ENCODE measurements around the gene EYS.

Gene EYS

DNA sequence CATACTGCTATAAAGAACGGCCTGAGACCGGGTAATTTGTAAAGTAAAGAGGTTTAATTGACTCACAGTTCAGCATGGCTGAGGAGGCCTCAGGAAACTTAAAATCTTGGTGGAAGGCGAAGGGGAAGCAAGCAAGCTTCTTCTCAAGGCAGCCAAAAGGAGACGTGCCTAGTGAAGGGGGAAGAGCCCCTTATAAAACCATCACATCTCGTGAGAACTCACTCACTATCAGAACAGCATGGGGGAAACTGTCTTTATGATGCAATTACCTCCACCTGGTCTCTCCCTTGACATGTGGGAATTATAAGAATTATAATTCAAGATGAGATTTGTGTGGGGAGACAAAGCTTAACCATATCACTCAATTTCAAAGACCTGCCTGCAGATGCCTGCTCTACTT lies 447.0 kb downstream of the EYS start:
- TF ChIP-seq, protein P1, sequence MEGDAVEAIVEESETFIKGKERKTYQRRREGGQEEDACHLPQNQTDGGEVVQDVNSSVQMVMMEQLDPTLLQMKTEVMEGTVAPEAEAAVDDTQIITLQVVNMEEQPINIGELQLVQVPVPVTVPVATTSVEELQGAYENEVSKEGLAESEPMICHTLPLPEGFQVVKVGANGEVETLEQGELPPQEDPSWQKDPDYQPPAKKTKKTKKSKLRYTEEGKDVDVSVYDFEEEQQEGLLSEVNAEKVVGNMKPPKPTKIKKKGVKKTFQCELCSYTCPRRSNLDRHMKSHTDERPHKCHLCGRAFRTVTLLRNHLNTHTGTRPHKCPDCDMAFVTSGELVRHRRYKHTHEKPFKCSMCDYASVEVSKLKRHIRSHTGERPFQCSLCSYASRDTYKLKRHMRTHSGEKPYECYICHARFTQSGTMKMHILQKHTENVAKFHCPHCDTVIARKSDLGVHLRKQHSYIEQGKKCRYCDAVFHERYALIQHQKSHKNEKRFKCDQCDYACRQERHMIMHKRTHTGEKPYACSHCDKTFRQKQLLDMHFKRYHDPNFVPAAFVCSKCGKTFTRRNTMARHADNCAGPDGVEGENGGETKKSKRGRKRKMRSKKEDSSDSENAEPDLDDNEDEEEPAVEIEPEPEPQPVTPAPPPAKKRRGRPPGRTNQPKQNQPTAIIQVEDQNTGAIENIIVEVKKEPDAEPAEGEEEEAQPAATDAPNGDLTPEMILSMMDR (IDR thresholded peaks at IDR 0.05; ENCODE audit: control insufficient read depth, extremely low read depth, insufficient read depth) = no peak
- DNase-seq (ENCODE audit: low read depth) = no peak
- H3K4me3 ChIP-seq (ENCODE audit: low read depth, low read length) = no peak overlapping the region

- no peak overlapping the region for H3K4me3 ChIP-seq (ENCODE audit: low read depth, low read length)
- TF ChIP-seq, protein P1 (IDR thresholded peaks at IDR 0.05; ENCODE audit: control insufficient read depth, extremely low read depth, insufficient read depth) = no peak
- DNase-seq (ENCODE audit: low read depth) = no peak
These were observed 448.0 kb downstream of the EYS start for GRCh38 chr6:65259059-65259458.

- DNase-seq (ENCODE audit: low read depth) = no peak
- H3K4me3 ChIP-seq (ENCODE audit: low read depth, low read length) = no peak overlapping the region
- TF ChIP-seq, protein P1 (IDR thresholded peaks at IDR 0.05; ENCODE audit: control insufficient read depth, extremely low read depth, insufficient read depth) = no peak
These were observed 454.0 kb downstream of the EYS start for GRCh38 chr6:65253041-65253440.

DNA sequence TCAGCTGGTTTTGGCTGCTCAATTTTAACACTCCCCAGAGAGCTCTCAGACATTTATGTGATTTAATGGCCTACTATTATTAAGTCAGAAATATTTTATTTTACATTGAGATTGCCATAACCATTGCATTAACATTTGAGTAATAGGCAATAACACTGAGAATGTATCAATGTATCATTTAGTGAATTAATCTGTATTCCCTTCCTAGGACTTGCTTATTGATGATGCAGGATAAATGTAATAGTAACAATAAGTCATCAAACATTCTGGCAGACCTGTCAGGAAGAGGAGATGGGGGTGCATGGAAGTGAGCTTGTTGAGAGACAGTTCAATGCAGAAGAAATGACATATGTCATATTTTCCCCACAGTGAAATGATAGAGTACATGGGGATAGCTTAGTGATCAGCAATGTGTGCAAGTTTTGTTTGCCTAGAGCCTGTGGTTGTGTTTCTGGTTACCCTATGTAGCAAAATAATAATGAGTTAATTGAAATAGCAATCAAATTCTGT lies 458.9 kb downstream of the EYS start:
- H3K4me3 ChIP-seq (ENCODE audit: low read depth, low read length) = no peak overlapping the region
- TF ChIP-seq, protein P1 (IDR thresholded peaks at IDR 0.05; ENCODE audit: control insufficient read depth, extremely low read depth, insufficient read depth) = no peak
- no peak for DNase-seq (ENCODE audit: low read depth)

GRCh38 chr6:65231616-65232015 lies 475.4 kb downstream of the EYS start:
- DNase-seq (ENCODE audit: low read depth) = no peak
- TF ChIP-seq, protein P1 (IDR thresholded peaks at IDR 0.05; ENCODE audit: control insufficient read depth, extremely low read depth, insufficient read depth) = no peak

DNA sequence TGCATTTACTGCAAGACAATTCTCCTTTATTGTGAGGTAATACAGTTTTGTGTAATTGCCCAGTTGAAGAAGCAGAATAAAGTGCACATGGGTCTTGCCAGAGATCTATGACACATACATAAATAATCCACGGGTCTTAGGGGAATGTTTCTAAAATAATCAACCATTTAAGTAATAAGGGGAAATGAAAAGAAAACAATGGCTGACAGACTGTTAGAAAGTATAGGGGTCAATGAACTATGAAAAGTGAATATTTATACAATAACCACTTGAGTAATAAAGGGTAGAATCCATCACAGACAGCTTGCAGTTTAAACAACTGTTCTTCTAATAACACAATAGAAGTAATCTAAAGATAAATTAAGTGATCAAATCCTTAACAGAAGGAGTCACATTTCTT lies 477.2 kb downstream of the EYS start:
- TF ChIP-seq, protein P1 (IDR thresholded peaks at IDR 0.05; ENCODE audit: control insufficient read depth, extremely low read depth, insufficient read depth) = no peak
- DNase-seq (ENCODE audit: low read depth) = no peak
- no peak overlapping the region for H3K4me3 ChIP-seq (ENCODE audit: low read depth, low read length)

More at GRCh38 chr6:65231616-65232015, 475.4 kb downstream of the EYS start:
- no peak overlapping the region for H3K4me3 ChIP-seq (ENCODE audit: low read depth, low read length)

- no peak overlapping the region for H3K4me3 ChIP-seq (ENCODE audit: low read depth, low read length)
- DNase-seq (ENCODE audit: low read depth) = no peak
- TF ChIP-seq, protein P1 (IDR thresholded peaks at IDR 0.05; ENCODE audit: control insufficient read depth, extremely low read depth, insufficient read depth) = no peak
These were observed 485.9 kb downstream of the EYS start for GRCh38 chr6:65221153-65221552.

Data from LNCaP clone FGC (cell line).